HEK293 (cell line): ENCODE measurements around the gene TEF.

Experiments
- CTCF ChIA-PET: fragments of 350-600 bp; formaldehyde crosslinking; extraction: SDS; loops from one replicate; lab custom pipeline; 2021; ENCODE audit warnings: antibody characterized with exemption; lab: Yijun Ruan, JAX
- POLR2A ChIA-PET: fragments of 300-600 bp; formaldehyde crosslinking; extraction: SDS; loops from one replicate; lab custom pipeline; 2020; ENCODE audit warnings: antibody characterized with exemption, inconsistent platforms; lab: Yijun Ruan, JAX
- H3K27ac ChIP-seq: fragments of 200-500 bp; sonication (Bioruptor generic); 2 replicates; pipeline ENCODE4 v1.5.1; 2014; ENCODE audit warnings: low read depth, low read length, control low read depth, inconsistent platforms; ENCODE audit errors: extremely low read depth
- H3K36me3 ChIP-seq, 2 experiments: fragments of 200-500 bp in 1 of 2; sonication (Bioruptor generic) in 1 of 2; 1 replicate in 1 of 2; 2 replicates in 1 of 2; pipeline ENCODE4 v1.5.1; 2014 to 2017; ENCODE audit warnings: inconsistent platforms in 2 of 2, low read length in 2 of 2; ENCODE audit not compliant: control insufficient read depth in 2 of 2, insufficient read depth in 1 of 2
- H3K4me1 ChIP-seq: fragments of 200-500 bp; sonication (Bioruptor generic); 2 replicates; pipeline ENCODE4 v1.5.1; 2014; ENCODE audit warnings: mild to moderate bottlenecking, low read length, inconsistent platforms; ENCODE audit not compliant: control insufficient read depth, insufficient read depth
- H3K4me3 ChIP-seq: 2 replicates; pipeline ENCODE4 v1.5.1; 2011; ENCODE audit warnings: low read depth, mild to moderate bottlenecking, control low read depth, low read length, moderate library complexity
- H3K9me3 ChIP-seq: fragments of 200-500 bp; sonication (Bioruptor generic); 2 replicates; pipeline ENCODE4 v1.5.1; 2014; ENCODE audit warnings: low read depth, low read length, inconsistent platforms; ENCODE audit not compliant: control insufficient read depth, insufficient read depth
- EGR2 ChIP-seq: fragments of 450-650 bp; formaldehyde crosslinking; IDR thresholded peaks from 2 replicates; pipeline ENCODE4 v1.5.1; 2016; ENCODE audit warnings: low read depth, missing biosample characterization, missing genetic modification characterization
- GLI2 ChIP-seq: fragments of 450-650 bp; formaldehyde crosslinking; IDR thresholded peaks from 2 replicates; pipeline ENCODE4; 2017; ENCODE audit warnings: missing biosample characterization, missing genetic modification characterization, low read depth, borderline replicate concordance
- KLF8 ChIP-seq: fragments of 450-650 bp; formaldehyde crosslinking; IDR thresholded peaks from 2 replicates; pipeline ENCODE4 v1.5.1; 2016; ENCODE audit warnings: missing biosample characterization, missing genetic modification characterization
- MYNN ChIP-seq: fragments of 450-650 bp; formaldehyde crosslinking; IDR thresholded peaks from 2 replicates; pipeline ENCODE4 v1.5.1; 2016; ENCODE audit warnings: missing biosample characterization, missing genetic modification characterization, borderline replicate concordance
- PRDM10 ChIP-seq: fragments of 450-650 bp; formaldehyde crosslinking; IDR thresholded peaks from 2 replicates; pipeline ENCODE4 v1.5.1; 2016; ENCODE audit warnings: missing biosample characterization, missing genetic modification characterization
- SCRT1 ChIP-seq: fragments of 450-650 bp; formaldehyde crosslinking; IDR thresholded peaks from 2 replicates; pipeline ENCODE4 v1.5.1; 2016; ENCODE audit warnings: missing biosample characterization, missing genetic modification characterization, borderline replicate concordance
- ZBTB6 ChIP-seq: fragments of 450-650 bp; formaldehyde crosslinking; IDR thresholded peaks from 2 replicates; pipeline ENCODE4 v1.5.1; 2017; ENCODE audit warnings: missing biosample characterization, missing genetic modification characterization
- ZEB2 ChIP-seq: fragments of 450-650 bp; formaldehyde crosslinking; IDR thresholded peaks from 2 replicates; pipeline ENCODE4 v1.5.1; 2016; ENCODE audit warnings: missing biosample characterization, missing genetic modification characterization
- ZFHX2 ChIP-seq: fragments of 450-650 bp; formaldehyde crosslinking; conservative IDR thresholded peaks from 2 replicates; pipeline ENCODE4 v1.5.1; 2016; ENCODE audit warnings: missing biosample characterization, missing genetic modification characterization
- ZFP3 ChIP-seq: fragments of 450-650 bp; formaldehyde crosslinking; IDR thresholded peaks from 2 replicates; pipeline ENCODE4 v1.5.1; 2016; ENCODE audit warnings: low read depth, missing biosample characterization, missing genetic modification characterization
- ZNF114 ChIP-seq: fragments of 450-650 bp; formaldehyde crosslinking; IDR thresholded peaks from 2 replicates; pipeline ENCODE4 v1.5.0; 2017; ENCODE audit warnings: missing biosample characterization, missing genetic modification characterization
- ZNF23 ChIP-seq: fragments of 450-650 bp; formaldehyde crosslinking; IDR thresholded peaks from 2 replicates; pipeline ENCODE4 v1.5.1; 2016; ENCODE audit warnings: missing biosample characterization, missing genetic modification characterization, borderline replicate concordance
- ZNF311 ChIP-seq: fragments of 450-650 bp; formaldehyde crosslinking; IDR thresholded peaks from 2 replicates; pipeline ENCODE4 v1.5.1; 2017; ENCODE audit warnings: missing biosample characterization, missing genetic modification characterization, borderline replicate concordance
- ZNF335 ChIP-seq: fragments of 450-650 bp; formaldehyde crosslinking; conservative IDR thresholded peaks from 2 replicates; pipeline ENCODE4 v1.5.1; 2016; ENCODE audit warnings: missing biosample characterization, missing genetic modification characterization
- ZNF391 ChIP-seq: fragments of 450-650 bp; formaldehyde crosslinking; IDR thresholded peaks from 2 replicates; pipeline ENCODE4 v1.5.1; 2016; ENCODE audit warnings: low read depth, missing biosample characterization, missing genetic modification characterization, borderline replicate concordance
- ZNF501 ChIP-seq: fragments of 450-650 bp; formaldehyde crosslinking; IDR thresholded peaks from 2 replicates; pipeline ENCODE4 v1.5.1; 2016; ENCODE audit warnings: missing biosample characterization, missing genetic modification characterization
- ZNF510 ChIP-seq: fragments of 450-650 bp; formaldehyde crosslinking; IDR thresholded peaks from 2 replicates; pipeline ENCODE4 v1.5.1; 2018; ENCODE audit warnings: mild to moderate bottlenecking, missing genetic modification characterization, missing biosample characterization; ENCODE audit not compliant: insufficient replicate concordance
- ZNF529 ChIP-seq: fragments of 450-650 bp; formaldehyde crosslinking; IDR thresholded peaks from 2 replicates; pipeline ENCODE4 v1.5.1; 2017; ENCODE audit warnings: missing genetic modification characterization, missing biosample characterization; ENCODE audit not compliant: insufficient replicate concordance
- ZNF560 ChIP-seq: fragments of 450-650 bp; formaldehyde crosslinking; IDR thresholded peaks from 2 replicates; pipeline ENCODE4 v1.5.1; 2017; ENCODE audit warnings: missing biosample characterization, missing genetic modification characterization, borderline replicate concordance
- ZNF600 ChIP-seq: fragments of 450-650 bp; formaldehyde crosslinking; IDR thresholded peaks from 2 replicates; pipeline ENCODE4 v1.5.1; 2016; ENCODE audit warnings: missing biosample characterization, missing genetic modification characterization
- ZNF610 ChIP-seq: fragments of 450-650 bp; formaldehyde crosslinking; IDR thresholded peaks from 2 replicates; pipeline ENCODE4 v1.5.1; 2016; ENCODE audit warnings: missing biosample characterization, missing genetic modification characterization, borderline replicate concordance
- ZNF623 ChIP-seq: fragments of 450-650 bp; formaldehyde crosslinking; IDR thresholded peaks from 2 replicates; pipeline ENCODE4 v1.5.1; 2016; ENCODE audit warnings: missing biosample characterization, missing genetic modification characterization
- ZNF701 ChIP-seq: fragments of 450-650 bp; formaldehyde crosslinking; IDR thresholded peaks from 2 replicates; pipeline ENCODE4 v1.5.1; 2016; ENCODE audit warnings: missing biosample characterization, missing genetic modification characterization
- ZNF777 ChIP-seq: fragments of 450-650 bp; formaldehyde crosslinking; IDR thresholded peaks from 2 replicates; pipeline ENCODE4 v1.5.1; 2017; ENCODE audit warnings: missing biosample characterization, missing genetic modification characterization, borderline replicate concordance
- ZNF792 ChIP-seq: fragments of 450-650 bp; formaldehyde crosslinking; IDR thresholded peaks from 2 replicates; pipeline ENCODE4 v1.5.1; 2016; ENCODE audit warnings: missing biosample characterization, missing genetic modification characterization
- ZNF837 ChIP-seq: fragments of 450-650 bp; formaldehyde crosslinking; IDR thresholded peaks from 2 replicates; pipeline ENCODE4 v1.5.1; 2016; ENCODE audit warnings: missing biosample characterization, missing genetic modification characterization
- TF ChIP-seq, protein P1 (sequence below): sonication (generic); formaldehyde crosslinking; IDR thresholded peaks from 2 replicates; pipeline ENCODE4 v1.8.1; 2022; ENCODE audit warnings: mild to moderate bottlenecking, moderate library complexity, missing genetic modification reagents
- TF ChIP-seq, protein P2 (sequence below): fragments of 450-650 bp; formaldehyde crosslinking; IDR thresholded peaks from 2 replicates; pipeline ENCODE4 v1.5.1; 2016; ENCODE audit warnings: missing biosample characterization, missing genetic modification characterization

TEF gene

GRCh38 chr22:41343717-41344116 lies 38.0 kb upstream of the TEF start:
- Histone ChIP-seq H3K36me3 (peaks cover 26 to 90% of the 10 kb centered on the region in 2 experiments), H3K9me3 (no peaks in the 10 kb centered on the region), H3K4me1 (no peaks in the 10 kb centered on the region), H3K27ac (no peak overlapping the region), H3K4me3 (no peak overlapping the region)
- CTCF ChIA-PET = interaction anchor here (0.5 to 1.1 kb wide), 2 partner anchors 106 to 200 kb away, joined by 3 to 6 read pairs; no protein-coding TSS in a partner anchor
- POLR2A ChIA-PET = interaction anchor here (0.9 to 1.1 kb wide), 2 partner anchors 9 to 11 kb away, joined by 3 to 4 read pairs; no protein-coding TSS in a partner anchor
- TF ChIP-seq ZNF600 (tag by site-specific recombination) (no peak), ZFP3 (tag by site-specific recombination) (no peak), PRDM10 (tag by site-specific recombination) (no peak), ZBTB6 (no peak), ZFHX2 (tag by site-specific recombination) (no peak), ZNF610 (no peak), ZNF560 (tag by site-specific recombination) (no peak), ZNF777 (tag by site-specific recombination) (no peak), ZEB2 (tag by site-specific recombination) (no peak), ZNF792 (no peak), ZNF23 (tag by site-specific recombination) (no peak), ZNF335 (no peak), ZNF114 (tag by site-specific recombination) (no peak), ZNF501 (tag by site-specific recombination) (no peak), ZNF837 (tag by site-specific recombination) (no peak), SCRT1 (no peak), ZNF391 (tag by site-specific recombination) (no peak), ZNF623 (tag by site-specific recombination) (no peak), MYNN (tag by site-specific recombination) (no peak)
- TF ChIP-seq, protein P1, sequence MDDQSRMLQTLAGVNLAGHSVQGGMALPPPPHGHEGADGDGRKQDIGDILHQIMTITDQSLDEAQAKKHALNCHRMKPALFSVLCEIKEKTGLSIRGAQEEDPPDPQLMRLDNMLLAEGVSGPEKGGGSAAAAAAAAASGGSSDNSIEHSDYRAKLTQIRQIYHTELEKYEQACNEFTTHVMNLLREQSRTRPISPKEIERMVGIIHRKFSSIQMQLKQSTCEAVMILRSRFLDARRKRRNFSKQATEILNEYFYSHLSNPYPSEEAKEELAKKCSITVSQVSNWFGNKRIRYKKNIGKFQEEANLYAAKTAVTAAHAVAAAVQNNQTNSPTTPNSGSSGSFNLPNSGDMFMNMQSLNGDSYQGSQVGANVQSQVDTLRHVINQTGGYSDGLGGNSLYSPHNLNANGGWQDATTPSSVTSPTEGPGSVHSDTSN = no peak

DNA sequence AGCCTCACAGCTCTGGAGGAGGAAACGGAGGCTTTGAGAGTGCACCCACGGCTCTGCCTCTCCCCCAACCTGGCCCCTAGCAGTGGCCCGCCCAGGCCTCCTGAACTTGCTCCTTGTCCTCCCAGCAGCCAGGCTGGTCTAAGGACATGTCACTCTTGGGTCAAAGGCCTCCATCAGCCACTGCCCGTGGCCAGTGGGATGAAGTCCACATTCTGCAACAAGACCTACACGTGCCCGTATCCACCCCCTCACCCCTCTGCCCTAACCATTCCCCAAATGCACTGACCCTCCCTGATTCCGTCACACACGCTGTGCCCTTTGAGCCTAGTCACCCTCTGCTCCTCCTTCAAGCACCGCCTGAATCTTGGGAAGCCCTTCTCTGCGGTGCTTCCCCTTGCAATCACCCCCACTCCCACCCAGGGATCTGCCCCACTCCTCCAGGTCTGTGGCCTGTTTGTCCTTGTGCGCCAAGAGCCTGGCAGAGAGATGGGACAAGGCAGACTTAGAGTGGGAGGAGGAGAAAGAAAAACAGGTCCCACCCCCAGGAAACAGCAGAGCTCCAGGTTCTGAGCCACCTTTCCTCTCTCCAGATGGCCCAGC lies 37.5 kb upstream of the TEF start:
- CTCF ChIA-PET = interaction anchor here (1.1 kb wide), 1 partner anchor 107 kb away, joined by 6 read pairs; no protein-coding TSS in a partner anchor
- POLR2A ChIA-PET = interaction anchor here (0.9 to 1.1 kb wide), 2 partner anchors 9 to 43 kb away, joined by 3 read pairs; partner anchors contain the start of gene ZC3H7B
- peaks cover 24 to 90% of the 10 kb centered on the region in 2 experiments for H3K36me3 ChIP-seq
- no peaks in the 10 kb centered on the region for H3K4me1 ChIP-seq
- no peak overlapping the region for H3K27ac ChIP-seq
- H3K4me3 ChIP-seq = no peak overlapping the region
- no peaks in the 10 kb centered on the region for H3K9me3 ChIP-seq
- TF ChIP-seq KLF8 (tag by site-specific recombination) (no peak), ZNF529 (tag by site-specific recombination) (no peak), ZEB2 (tag by site-specific recombination) (no peak), GLI2 (no peak), ZFHX2 (tag by site-specific recombination) (peak; percentile 75; the same call in 1 of the 2 replicates), ZNF510 (tag by site-specific recombination) (no peak), ZNF701 (no peak), EGR2 (peak; percentile 88), ZNF311 (tag by site-specific recombination) (no peak)
- TF ChIP-seq, protein P2, sequence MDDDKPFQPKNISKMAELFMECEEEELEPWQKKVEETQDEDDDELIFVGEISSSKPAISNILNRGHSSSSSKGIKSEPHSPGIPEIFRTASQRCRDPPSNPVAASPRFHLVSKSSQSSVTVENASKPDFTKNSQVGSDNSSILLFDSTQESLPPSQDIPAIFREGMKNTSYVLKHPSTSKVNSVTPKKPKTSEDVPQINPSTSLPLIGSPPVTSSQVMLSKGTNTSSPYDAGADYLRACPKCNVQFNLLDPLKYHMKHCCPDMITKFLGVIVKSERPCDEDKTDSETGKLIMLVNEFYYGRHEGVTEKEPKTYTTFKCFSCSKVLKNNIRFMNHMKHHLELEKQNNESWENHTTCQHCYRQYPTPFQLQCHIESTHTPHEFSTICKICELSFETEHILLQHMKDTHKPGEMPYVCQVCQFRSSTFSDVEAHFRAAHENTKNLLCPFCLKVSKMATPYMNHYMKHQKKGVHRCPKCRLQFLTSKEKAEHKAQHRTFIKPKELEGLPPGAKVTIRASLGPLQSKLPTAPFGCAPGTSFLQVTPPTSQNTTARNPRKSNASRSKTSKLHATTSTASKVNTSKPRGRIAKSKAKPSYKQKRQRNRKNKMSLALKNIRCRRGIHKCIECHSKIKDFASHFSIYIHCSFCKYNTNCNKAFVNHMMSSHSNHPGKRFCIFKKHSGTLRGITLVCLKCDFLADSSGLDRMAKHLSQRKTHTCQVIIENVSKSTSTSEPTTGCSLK (tag by site-specific recombination) = no peak
